ENCODE data around the gene EMILIN2.

EMILIN2 gene

GRCh38 chr18:2878656-2879330 lies 32.0 kb downstream of the EMILIN2 start:
- DNase-seq (ENCODE audit: low read depth in 2 of 2), result no peak

GRCh38 chr18:2879889-2880288 lies 33.1 kb downstream of the EMILIN2 start:
- no peak for DNase-seq (ENCODE audit: low read depth in 2 of 2)

- DNase-seq (ENCODE audit: low read depth in 2 of 2), result no peak
These were observed 33.7 kb downstream of the EMILIN2 start for GRCh38 chr18:2880473-2880872.

GRCh38 chr18:2881088-2881839 lies 34.5 kb downstream of the EMILIN2 start:
- DNase-seq (ENCODE audit: low read depth in 2 of 2), result no peak

- DNase-seq (ENCODE audit: low read depth in 2 of 2), result no peak
These were observed 35.0 kb downstream of the EMILIN2 start for GRCh38 chr18:2881840-2882195.

- DNase-seq (ENCODE audit: low read depth in 2 of 2), result no peak
These were observed 35.4 kb downstream of the EMILIN2 start for GRCh38 chr18:2882201-2882600.

GRCh38 chr18:2883076-2883735 lies 36.4 kb downstream of the EMILIN2 start:
- DNase-seq (ENCODE audit: low read depth in 2 of 2), result peak in 1 of 2 donors; percentile 16

- no peak for DNase-seq (ENCODE audit: low read depth in 2 of 2)
These were observed 38.0 kb downstream of the EMILIN2 start for GRCh38 chr18:2884706-2885285.

GRCh38 chr18:2887470-2887869 lies 40.7 kb downstream of the EMILIN2 start:
- DNase-seq (ENCODE audit: low read depth in 2 of 2), result no peak

GRCh38 chr18:2889761-2890192 lies 43.0 kb downstream of the EMILIN2 start:
- DNase-seq (ENCODE audit: low read depth in 2 of 2), result no peak

- DNase-seq (ENCODE audit: low read depth in 2 of 2), result no peak
These were observed 43.8 kb downstream of the EMILIN2 start for GRCh38 chr18:2890606-2891005.

GRCh38 chr18:2891526-2892431 lies 45.0 kb downstream of the EMILIN2 start:
- DNase-seq (ENCODE audit: low read depth in 2 of 2), result no peak

GRCh38 chr18:2893056-2893455 lies 46.2 kb downstream of the EMILIN2 start:
- no peak for DNase-seq (ENCODE audit: low read depth in 2 of 2)

- DNase-seq (ENCODE audit: low read depth in 2 of 2), result no peak
These were observed 46.9 kb downstream of the EMILIN2 start for GRCh38 chr18:2893676-2894075.

- DNase-seq (ENCODE audit: low read depth in 2 of 2), result no peak
These were observed 47.5 kb downstream of the EMILIN2 start for GRCh38 chr18:2894131-2894840.

- no peak for DNase-seq (ENCODE audit: low read depth in 2 of 2)
These were observed 48.1 kb downstream of the EMILIN2 start for GRCh38 chr18:2894841-2895370.

- no peak for DNase-seq (ENCODE audit: low read depth in 2 of 2)
These were observed 48.6 kb downstream of the EMILIN2 start for GRCh38 chr18:2895391-2895790.

GRCh38 chr18:2896990-2897389 lies 50.2 kb downstream of the EMILIN2 start:
- DNase-seq (ENCODE audit: low read depth in 2 of 2), result no peak

GRCh38 chr18:2897448-2898185 lies 50.8 kb downstream of the EMILIN2 start:
- DNase-seq (ENCODE audit: low read depth in 2 of 2), result no peak

- DNase-seq (ENCODE audit: low read depth in 2 of 2), result no peak
These were observed 51.4 kb downstream of the EMILIN2 start for GRCh38 chr18:2898186-2898640.

Data from stimulated activated CD8-positive, alpha-beta memory T cell treated with anti-CD3 and anti-CD28 coated beads, Interleukin-7, amount 100 ng/mL, for 4 hours (primary cell).